PC-9 (cell line): ENCODE data around the gene TMEM117.

Experiments
- EZH2 ChIP-seq: fragments of 200-600 bp; sonication (generic); IDR thresholded peaks from 2 replicates; pipeline ENCODE4 v1.8.0; 2017; ENCODE audit warnings: antibody characterized with exemption, low read depth
- TF ChIP-seq, protein P1 (sequence below): fragments of 200-600 bp; sonication (generic); conservative IDR thresholded peaks from 2 replicates; pipeline ENCODE4 v1.6.1; 2017; ENCODE audit warnings: mixed run types, antibody characterized with exemption, mild to moderate bottlenecking, moderate library complexity

DNA sequence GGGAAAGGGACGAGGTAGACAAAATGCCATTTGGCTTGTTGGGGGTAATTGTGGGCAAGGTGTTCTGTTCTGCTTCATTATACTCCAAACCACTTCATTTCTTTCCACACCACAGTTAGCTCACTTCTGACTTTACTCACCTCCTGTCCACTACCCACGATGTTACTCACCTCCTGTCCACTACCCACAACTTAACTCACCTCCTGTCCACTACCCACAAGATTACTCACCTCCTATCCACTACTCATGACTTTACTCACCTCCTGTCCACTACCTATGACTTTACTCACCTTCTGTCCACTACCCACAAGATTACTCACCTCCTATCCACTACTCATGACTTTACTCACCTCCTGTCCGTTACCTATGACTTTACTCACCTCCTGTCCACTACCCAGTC is 19.7 kb upstream of the TMEM117 start:
- TF ChIP-seq EZH2 = no peak
- TF ChIP-seq, protein P1, sequence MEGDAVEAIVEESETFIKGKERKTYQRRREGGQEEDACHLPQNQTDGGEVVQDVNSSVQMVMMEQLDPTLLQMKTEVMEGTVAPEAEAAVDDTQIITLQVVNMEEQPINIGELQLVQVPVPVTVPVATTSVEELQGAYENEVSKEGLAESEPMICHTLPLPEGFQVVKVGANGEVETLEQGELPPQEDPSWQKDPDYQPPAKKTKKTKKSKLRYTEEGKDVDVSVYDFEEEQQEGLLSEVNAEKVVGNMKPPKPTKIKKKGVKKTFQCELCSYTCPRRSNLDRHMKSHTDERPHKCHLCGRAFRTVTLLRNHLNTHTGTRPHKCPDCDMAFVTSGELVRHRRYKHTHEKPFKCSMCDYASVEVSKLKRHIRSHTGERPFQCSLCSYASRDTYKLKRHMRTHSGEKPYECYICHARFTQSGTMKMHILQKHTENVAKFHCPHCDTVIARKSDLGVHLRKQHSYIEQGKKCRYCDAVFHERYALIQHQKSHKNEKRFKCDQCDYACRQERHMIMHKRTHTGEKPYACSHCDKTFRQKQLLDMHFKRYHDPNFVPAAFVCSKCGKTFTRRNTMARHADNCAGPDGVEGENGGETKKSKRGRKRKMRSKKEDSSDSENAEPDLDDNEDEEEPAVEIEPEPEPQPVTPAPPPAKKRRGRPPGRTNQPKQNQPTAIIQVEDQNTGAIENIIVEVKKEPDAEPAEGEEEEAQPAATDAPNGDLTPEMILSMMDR = no peak
